Mesothelial cell of epicardium (in vitro differentiated cells): ENCODE measurements around the gene COL1A1. TPM values are rescaled to one million over a fixed set of nuclear protein-coding genes. Genes with fewer than 3 reads are reported as not detected.

ENCODE experiments used
- DNase-seq, 2 experiments: peaks; one replicate each; pipeline ENCODE4 v3.0.0; 2021; ENCODE audit warnings: low spot score in 2 of 2; ENCODE audit not compliant: unreplicated experiment in 2 of 2
- H3K27ac Mint-ChIP-seq: 2 replicates; pipeline ENCODE4 v1.8.0; 2021; ENCODE audit warnings: mixed read lengths
- H3K27me3 Mint-ChIP-seq: 2 replicates; pipeline ENCODE4 v1.8.0; 2021; ENCODE audit warnings: low read depth, mixed read lengths
- H3K36me3 Mint-ChIP-seq: 2 replicates; pipeline ENCODE4 v1.8.0; 2021; ENCODE audit warnings: mixed read lengths
- H3K4me1 Mint-ChIP-seq: 2 replicates; pipeline ENCODE4 v1.8.0; 2021; ENCODE audit warnings: mixed read lengths
- H3K4me3 Mint-ChIP-seq: 2 replicates; pipeline ENCODE4 v1.8.0; 2021; ENCODE audit warnings: mild to moderate bottlenecking, moderate library complexity, mixed read lengths
- H3K9me3 Mint-ChIP-seq: 2 replicates; pipeline ENCODE4 v1.8.0; 2021; ENCODE audit warnings: mixed read lengths
- CTCF ChIP-seq: fragments of 200-600 bp; sonication (generic); IDR thresholded peaks from one replicate; pipeline ENCODE4 v1.5.0; 2021; ENCODE audit warnings: antibody characterized with exemption; ENCODE audit not compliant: unreplicated experiment
- total RNA-seq: library from RNA; stranded (reverse); gene quantifications from 3 replicates; pipeline ENCODE4 v1.2.1, GENCODE V29; 2021

The COL1A1 gene
- total RNA-seq, 1 donor from 2014 or later, result 3,972 TPM

- no peak for TF ChIP-seq CTCF
- Mint-ChIP-seq H3K36me3 (peaks cover 48% of the 10 kb centered on the region), H3K4me1 (peaks cover 24% of the 10 kb centered on the region), H3K27me3 (no peaks in the 10 kb centered on the region), H3K4me3 (no peak overlapping the region), H3K27ac (no peak overlapping the region), H3K9me3 (no peaks in the 10 kb centered on the region)
- no peak for DNase-seq
Observed at GRCh38 chr17:50143461-50144176, 57.8 kb downstream of the COL1A1 start.

GRCh38 chr17:50141745-50142110, 59.7 kb downstream of the COL1A1 start:
- Mint-ChIP-seq H3K27me3 (no peaks in the 10 kb centered on the region), H3K27ac (no peak overlapping the region), H3K4me3 (no peak overlapping the region), H3K36me3 (peaks cover 64% of the 10 kb centered on the region), H3K4me1 (peaks cover 6% of the 10 kb centered on the region), H3K9me3 (no peaks in the 10 kb centered on the region)
- TF ChIP-seq CTCF, result no peak
- DNase-seq, result no peak

GRCh38 chr17:50141026-50141744, 60.2 kb downstream of the COL1A1 start:
- H3K36me3 Mint-ChIP-seq, result peaks cover 69% of the 10 kb centered on the region
- DNase-seq, result no peak
- H3K9me3 Mint-ChIP-seq, result no peaks in the 10 kb centered on the region
- H3K27me3 Mint-ChIP-seq, result no peaks in the 10 kb centered on the region
- H3K4me1 Mint-ChIP-seq, result peaks cover 3% of the 10 kb centered on the region
- no peak overlapping the region for H3K27ac Mint-ChIP-seq
- no peak for TF ChIP-seq CTCF
- H3K4me3 Mint-ChIP-seq, result no peak overlapping the region

- H3K36me3 Mint-ChIP-seq, result peaks cover 71% of the 10 kb centered on the region
- DNase-seq, result peak; percentile 53 to 81
Observed at GRCh38 chr17:50139950-50140885, 61.2 kb downstream of the COL1A1 start.

More at GRCh38 chr17:50139950-50140885, 61.2 kb downstream of the COL1A1 start:
- H3K4me1 Mint-ChIP-seq, result no peaks in the 10 kb centered on the region
- no peak overlapping the region for H3K27ac Mint-ChIP-seq
- H3K27me3 Mint-ChIP-seq, result no peaks in the 10 kb centered on the region
- peak; percentile 93 for TF ChIP-seq CTCF
- no peak overlapping the region for H3K4me3 Mint-ChIP-seq
- no peaks in the 10 kb centered on the region for H3K9me3 Mint-ChIP-seq
